ENCODE results near the gene RNF138. TPM values are rescaled to one million over a fixed set of nuclear protein-coding genes. Genes with fewer than 3 reads are reported as not detected.

The RNF138 gene
- total and polyA plus RNA-seq, 2 donors (not counting 1 experiment from before 2014, with no cell fraction given): 30.9 to 60.8 TPM

- no peak overlapping the region for H3K27ac Mint-ChIP-seq
- Histone ChIP-seq H3K4me1 (ENCODE audit: control insufficient read depth in 2 of 2, insufficient read depth in 2 of 2, low read length in 2 of 2) (no peaks in the 10 kb centered on the region), H2AFZ (ENCODE audit: insufficient read depth, low read depth, low read length, poor library complexity, severe bottlenecking) (no peak overlapping the region), H3K9me3 (ENCODE audit: control extremely low read depth in 1 of 3, control insufficient read depth in 2 of 3, insufficient read depth in 1 of 3, low read length in 2 of 3) (no peaks in the 10 kb centered on the region), H3K79me2 (ENCODE audit: control insufficient read depth, insufficient read depth, low read length) (no peaks in the 10 kb centered on the region), H3K27me3 (replicated peaks in 1 of 4; ENCODE audit: control extremely low read depth in 1 of 4, control insufficient read depth in 3 of 4, insufficient read depth in 4 of 4, low read length in 3 of 4) (no peaks in the 10 kb centered on the region), H3K36me3 (replicated peaks in 1 of 2; ENCODE audit: control extremely low read depth in 1 of 2, control insufficient read depth in 1 of 2, extremely low read depth in 1 of 2, insufficient read depth in 2 of 2, low read length in 1 of 2) (no peaks in the 10 kb centered on the region), H4K20me1 (ENCODE audit: control insufficient read depth, insufficient read depth, low read length, poor library complexity, severe bottlenecking) (no peaks in the 10 kb centered on the region), H3K9ac (ENCODE audit: low read length) (no peak overlapping the region), H3K4me3 (ENCODE audit: control extremely low read depth in 1 of 5, extremely low read depth in 1 of 5, insufficient read depth in 1 of 5, low read depth in 2 of 5, low read length in 4 of 5) (no peak overlapping the region), H3K4me2 (replicated peaks; ENCODE audit: low read depth, low read length, poor library complexity, severe bottlenecking) (no peak overlapping the region), H3K27ac (ENCODE audit: low read length in 2 of 2) (no peak overlapping the region)
- no peak for ATAC-seq (ENCODE audit: low read depth)
- peak; percentile 45 for DNase-seq
- no peaks in the 10 kb centered on the region for H3K27me3 Mint-ChIP-seq
- WGBS (ENCODE audit: insufficient coverage): 0% methylated on average over 1 of the region's 4 CpGs
- CTCF ChIA-PET: interaction anchor here (0.8 to 4.0 kb wide), 25 partner anchors 9 to 516 kb away, joined by 3 to 27 read pairs (median 4); partner anchors contain the start of genes RNF125, RNF138 and TRAPPC8
- TF ChIP-seq CTCF (IDR thresholded peaks at IDR 0.05) (peak; percentile 71), EZH2 (IDR thresholded peaks at IDR 0.05; ENCODE audit: borderline replicate concordance, insufficient read depth, low read depth, low read length, poor library complexity, severe bottlenecking) (no peak)
- POLR2A ChIA-PET: interaction anchor here (0.9 kb wide), 1 partner anchor 53 kb away, joined by 3 read pairs; no protein-coding TSS in a partner anchor
- no peak overlapping the region for H3K4me3 Mint-ChIP-seq
- no peaks in the 10 kb centered on the region for H3K4me1 Mint-ChIP-seq
- intact Hi-C loops (cut with micrococcal nuclease): loop anchor here (1.0 to 5.0 kb wide), 3 partner anchors 54 to 330 kb away; partner anchors contain the start of genes RNF125 and TRAPPC8
- no peaks in the 10 kb centered on the region for H3K9me3 Mint-ChIP-seq (ENCODE audit: insufficient read depth)
Observed at GRCh38 chr18:32072321-32072720, 19.4 kb upstream of the RNF138 start.

- Mint-ChIP-seq H3K27ac (no peak overlapping the region), H3K4me3 (no peak overlapping the region), H3K27me3 (no peaks in the 10 kb centered on the region), H3K4me1 (no peaks in the 10 kb centered on the region), H3K9me3 (ENCODE audit: insufficient read depth) (no peaks in the 10 kb centered on the region)
- Histone ChIP-seq H3K9me3 (ENCODE audit: control extremely low read depth in 1 of 3, control insufficient read depth in 2 of 3, insufficient read depth in 1 of 3, low read length in 2 of 3) (no peaks in the 10 kb centered on the region), H3K27me3 (replicated peaks in 1 of 4; ENCODE audit: control extremely low read depth in 1 of 4, control insufficient read depth in 3 of 4, insufficient read depth in 4 of 4, low read length in 3 of 4) (no peaks in the 10 kb centered on the region), H3K27ac (ENCODE audit: low read length in 2 of 2) (no peak overlapping the region), H3K4me2 (replicated peaks; ENCODE audit: low read depth, low read length, poor library complexity, severe bottlenecking) (no peak overlapping the region), H2AFZ (ENCODE audit: insufficient read depth, low read depth, low read length, poor library complexity, severe bottlenecking) (no peak overlapping the region), H3K4me3 (ENCODE audit: control extremely low read depth in 1 of 5, extremely low read depth in 1 of 5, insufficient read depth in 1 of 5, low read depth in 2 of 5, low read length in 4 of 5) (no peak overlapping the region), H3K79me2 (ENCODE audit: control insufficient read depth, insufficient read depth, low read length) (no peaks in the 10 kb centered on the region), H3K9ac (ENCODE audit: low read length) (no peak overlapping the region), H3K36me3 (replicated peaks in 1 of 2; ENCODE audit: control extremely low read depth in 1 of 2, control insufficient read depth in 1 of 2, extremely low read depth in 1 of 2, insufficient read depth in 2 of 2, low read length in 1 of 2) (no peaks in the 10 kb centered on the region), H3K4me1 (ENCODE audit: control insufficient read depth in 2 of 2, insufficient read depth in 2 of 2, low read length in 2 of 2) (no peaks in the 10 kb centered on the region), H4K20me1 (ENCODE audit: control insufficient read depth, insufficient read depth, low read length, poor library complexity, severe bottlenecking) (no peaks in the 10 kb centered on the region)
- 100% methylated on average over 1 of the region's 1 CpG for WGBS (ENCODE audit: insufficient coverage)
- no peak for TF ChIP-seq EZH2 (IDR thresholded peaks at IDR 0.05; ENCODE audit: borderline replicate concordance, insufficient read depth, low read depth, low read length, poor library complexity, severe bottlenecking)
- TF ChIP-seq CTCF (IDR thresholded peaks at IDR 0.05): no peak
- DNase-seq: no peak
- intact Hi-C loops (cut with micrococcal nuclease): loop anchor here (5.0 kb wide), 1 partner anchor 332 kb away; no protein-coding TSS in a partner anchor
- CTCF ChIA-PET: interaction anchor here (1.0 to 4.0 kb wide), 2 partner anchors 10 to 55 kb away, joined by 4 to 27 read pairs; partner anchors contain the start of gene RNF125
- ATAC-seq (ENCODE audit: low read depth): no peak
- POLR2A ChIA-PET: no interaction called here
Observed at GRCh38 chr18:32074206-32074605, 17.5 kb upstream of the RNF138 start.

Measured in B cell (primary cell).